ENCODE data around the gene PRMT1. TPM values are rescaled to one million over a fixed set of nuclear protein-coding genes. Genes with fewer than 3 reads are reported as not detected.

Gene PRMT1
- total and polyA plus RNA-seq, 12 donors = 80.4 to 262 (median 160) TPM

GRCh38 chr19:49691243-49692146 is 14.4 kb downstream of the PRMT1 start:
- Histone ChIP-seq H3K4me3 (peak overlapping the region in 1 of 4 donors; percentile 57), H3K27ac (peak overlapping the region in 1 of 5 donors; percentile 48), H3K4me1 (replicated peaks in 1 of 2) (peaks cover 3 to 25% of the 10 kb centered on the region in 2 donors), H3K9me3 (replicated peaks in 1 of 3) (no peaks in the 10 kb centered on the region), H3K27me3 (no peaks in the 10 kb centered on the region), H3K36me3 (replicated peaks in 1 of 2) (peaks cover 0 to under 1% of the 10 kb centered on the region in 2 donors)
- intact Hi-C loops (cut with DNase I) = no loop called here
- WGBS, 4 donors = 14 to 31% (median 22%) methylated on average over 18 to 39 of the region's 39 CpGs
- peak in 4 of 7 donors; percentile 46 to 80 (median 48) for DNase-seq
- no peak for TF ChIP-seq POLR2A (IDR thresholded peaks at IDR 0.05)
- no peak for TF ChIP-seq CTCF (IDR thresholded peaks at IDR 0.05)

- Histone ChIP-seq H3K9me3 (replicated peaks in 1 of 3) (no peaks in the 10 kb centered on the region), H3K4me3 (no peak overlapping the region), H3K27ac (no peak overlapping the region), H3K36me3 (replicated peaks in 1 of 2) (no peaks in the 10 kb centered on the region), H3K27me3 (no peaks in the 10 kb centered on the region), H3K4me1 (replicated peaks in 1 of 2) (peaks cover 3 to 25% of the 10 kb centered on the region in 2 donors)
- no peak for DNase-seq
- WGBS, 4 donors = 65 to 77% (median 69%) methylated on average over 11 to 16 of the region's 16 CpGs
- intact Hi-C loops (cut with DNase I) = no loop called here
- TF ChIP-seq POLR2A (IDR thresholded peaks at IDR 0.05) (no peak), CTCF (IDR thresholded peaks at IDR 0.05) (no peak)
Measured at GRCh38 chr19:49692147-49692506, 15.1 kb downstream of the PRMT1 start.

GRCh38 chr19:49696115-49696514 is 19.0 kb downstream of the PRMT1 start:
- no peak overlapping the region for H3K4me3 ChIP-seq
- H3K27ac ChIP-seq = no peak overlapping the region
- DNase-seq = no peak
- H3K9me3 ChIP-seq (replicated peaks in 1 of 3) = no peaks in the 10 kb centered on the region
- peaks cover 0 to 6% of the 10 kb centered on the region in 2 donors for H3K4me1 ChIP-seq (replicated peaks in 1 of 2)
- H3K27me3 ChIP-seq = no peaks in the 10 kb centered on the region
- intact Hi-C loops (cut with DNase I) = no loop called here
- TF ChIP-seq CTCF (IDR thresholded peaks at IDR 0.05) (no peak), POLR2A (IDR thresholded peaks at IDR 0.05) (no peak)
- no peaks in the 10 kb centered on the region for H3K36me3 ChIP-seq (replicated peaks in 1 of 2)
- WGBS, 4 donors = 76 to 93% (median 90%) methylated on average over 6 of the region's 6 CpGs

- DNase-seq = no peak
- Histone ChIP-seq H3K9me3 (replicated peaks in 1 of 3) (no peaks in the 10 kb centered on the region), H3K27me3 (no peaks in the 10 kb centered on the region), H3K4me3 (no peak overlapping the region), H3K36me3 (replicated peaks in 1 of 2) (no peaks in the 10 kb centered on the region), H3K27ac (no peak overlapping the region), H3K4me1 (replicated peaks in 1 of 2) (no peaks in the 10 kb centered on the region)
- WGBS, 4 donors = 85 to 94% (median 91%) methylated on average over 6 to 7 of the region's 7 CpGs
- intact Hi-C loops (cut with DNase I) = no loop called here
- TF ChIP-seq POLR2A (IDR thresholded peaks at IDR 0.05) (no peak), CTCF (IDR thresholded peaks at IDR 0.05) (no peak)
Measured at GRCh38 chr19:49696865-49697264, 19.8 kb downstream of the PRMT1 start.
